Lung (tissue), 13 donors: ENCODE results near the gene CCNC. TPM values are rescaled to one million over a fixed set of nuclear protein-coding genes. Genes with fewer than 3 reads are reported as not detected.

Source experiments
- ATAC-seq: fragments of 200-7000 bp; cut with Tn5 transposase; one replicate; pipeline ENCODE4 v1.9.1; 2020; ENCODE audit warnings: moderate number of reproducible peaks; ENCODE audit not compliant: insufficient read depth, low FRiP score
- DNase-seq, 3 donors: peaks; one replicate each; pipeline ENCODE4 v3.0.0-alpha.2; 2013 to 2017
- H3K27ac ChIP-seq, 2 donors: one replicate each; pipeline ENCODE4 v1.5.1; 2013; ENCODE audit warnings: mild to moderate bottlenecking in 2 of 2, moderate library complexity in 2 of 2, control low read depth in 1 of 2, inconsistent platforms in 1 of 2, low read depth in 1 of 2, low read length in 1 of 2
- H3K27me3 ChIP-seq, 3 donors: one replicate each; pipeline ENCODE4 v1.5.1; 2013; ENCODE audit warnings: low read length in 2 of 3; ENCODE audit not compliant: control insufficient read depth in 3 of 3, insufficient read depth in 3 of 3
- H3K36me3 ChIP-seq, 4 donors: one replicate each; pipeline ENCODE4 v1.5.1; 2013; ENCODE audit warnings: low read length in 4 of 4, mild to moderate bottlenecking in 1 of 4, moderate library complexity in 1 of 4; ENCODE audit not compliant: control insufficient read depth in 4 of 4, insufficient read depth in 4 of 4
- H3K4me1 ChIP-seq, 5 donors: one replicate each; pipeline ENCODE4 v1.5.1; 2013; ENCODE audit warnings: low read length in 5 of 5, mild to moderate bottlenecking in 2 of 5, moderate library complexity in 1 of 5; ENCODE audit not compliant: control insufficient read depth in 5 of 5, insufficient read depth in 5 of 5
- H3K4me3 ChIP-seq: one replicate; pipeline ENCODE4 v1.5.1; 2013; ENCODE audit warnings: mild to moderate bottlenecking, control low read depth, moderate library complexity
- H3K9ac ChIP-seq, 2 donors: one replicate each; pipeline ENCODE4 v1.5.1; 2013; ENCODE audit warnings: low read length in 2 of 2, control low read depth in 1 of 2; ENCODE audit not compliant: insufficient read depth in 1 of 2
- H3K9me3 ChIP-seq, 4 donors: one replicate each; pipeline ENCODE4 v1.5.1; 2013; ENCODE audit warnings: low read length in 3 of 4, mild to moderate bottlenecking in 1 of 4, moderate library complexity in 1 of 4; ENCODE audit not compliant: control insufficient read depth in 4 of 4, insufficient read depth in 3 of 4
- CTCF ChIP-seq: IDR thresholded peaks from 2 replicates; pipeline ENCODE4 v1.5.1; 2012; ENCODE audit warnings: mild to moderate bottlenecking; ENCODE audit errors: control extremely low read depth, extremely low read depth
- WGBS, 2 donors: extraction: QIAGEN DNeasy Blood & Tissue Kit; methylation state at CpG; one replicate each; pipeline ENCODE4 v1.1.7; 2013; 5-methylcytosine and 5-hydroxymethylcytosine counted together
- polyA plus RNA-seq, 2 donors: library from polyadenylated mRNA; stranded (reverse); fragments of 200-250 nt; gene quantifications; one replicate each; pipeline ENCODE4 v1.2.1, GENCODE V29; 2013
- small RNA-seq: library from RNA; depleted of rRNA; stranded (forward); fragments of <200 nt; gene quantifications from one replicate; pipeline ENCODE3, GENCODE V24; 2014; ENCODE audit warnings: low replicate concordance
- total RNA-seq, 2 donors: library from RNA; depleted of rRNA in 1 of 2; stranded (reverse); fragments of >200 nt in 1 of 2; gene quantifications; one replicate each; pipeline ENCODE4 v1.2.1, GENCODE V29; 2014 to 2021
- donor health status: control.
- donor health status: control.
- donor health status: Bipolar disorder and iron deficiency.
- donor health status: healthy.
- donor health status: DM: yes; HTN: yes; CAD: no.

Gene CCNC
- total and polyA plus RNA-seq, 4 donors, result 26.7 to 68.0 (median 38.2) TPM

GRCh38 chr6:99498421-99498820 lies 70.0 kb downstream of the CCNC start:
- Histone ChIP-seq H3K36me3 (peaks cover 0 to 14% (median 8%) of the 10 kb centered on the region in 4 donors), H3K27ac (no peak overlapping the region), H3K4me1 (peaks cover 0 to 8% (median 0%) of the 10 kb centered on the region in 5 donors), H3K27me3 (no peaks in the 10 kb centered on the region), H3K4me3 (no peak overlapping the region), H3K9me3 (no peaks in the 10 kb centered on the region), H3K9ac (no peak overlapping the region)
- WGBS, 2 donors, result 51 to 67% methylated on average over 1 of the region's 1 CpG
- no peak for TF ChIP-seq CTCF
- DNase-seq (peak in 1 of 3 donors; percentile 13), ATAC-seq (no peak)

- Histone ChIP-seq H3K36me3 (peaks cover 0 to 6% (median 0%) of the 10 kb centered on the region in 4 donors), H3K9ac (no peak overlapping the region), H3K4me3 (no peak overlapping the region), H3K27ac (no peak overlapping the region), H3K9me3 (no peaks in the 10 kb centered on the region), H3K27me3 (no peaks in the 10 kb centered on the region), H3K4me1 (peaks cover 0 to 8% (median 0%) of the 10 kb centered on the region in 5 donors)
- WGBS, 2 donors, result 90 to 92% methylated on average over 1 of the region's 1 CpG
- ATAC-seq (no peak), DNase-seq (no peak)
- TF ChIP-seq CTCF, result no peak
Observed at GRCh38 chr6:99495466-99495865, 73.0 kb downstream of the CCNC start.

Small RNAs within 50 kb of the gene (small RNA-seq; reads per million reads assigned to genes)
- not detected for gene RF00019

Other genes with a start within 250 kb of the CCNC start
- gene FAXC, start 219.0 kb downstream of the CCNC start, total RNA-seq, result 1 to 10 TPM; 4.0 to 5.9 TPM
- 1 to 10 TPM; 1.1 to 4.0 TPM for gene FAXC, start 219.0 kb downstream of the CCNC start, polyA plus RNA-seq
- 1 to 10 TPM; 2.8 to 6.5 TPM for gene COQ3, start 174.5 kb downstream of the CCNC start, total RNA-seq
- gene COQ3, start 174.5 kb downstream of the CCNC start, polyA plus RNA-seq, result 10 to 100 TPM in 1 of 2 donors, 1 to 10 TPM in 1; 5.3 to 11.7 TPM
- gene PNISR, start 143.4 kb downstream of the CCNC start, total RNA-seq, result 100 to 1,000 TPM in 1 of 2 donors, 10 to 100 TPM in 1; 56.9 to 354 TPM
- gene PNISR, start 143.4 kb downstream of the CCNC start, polyA plus RNA-seq, result 10 to 100 TPM; 35.0 to 50.1 TPM
- 10 to 100 TPM in 1 of 2 donors, 1 to 10 TPM in 1; 8.8 to 28.0 TPM for gene USP45, start 53.2 kb downstream of the CCNC start, total RNA-seq
- 1 to 10 TPM; 3.2 to 3.8 TPM for gene USP45, start 53.2 kb downstream of the CCNC start, polyA plus RNA-seq
- not detected for gene PRDM13, start 38.2 kb upstream of the CCNC start, total RNA-seq
- not detected for gene PRDM13, start 38.2 kb upstream of the CCNC start, polyA plus RNA-seq